ENCODE data around the gene ODC1. TPM values are rescaled to one million over a fixed set of nuclear protein-coding genes. Genes with fewer than 3 reads are reported as not detected.

ODC1 gene
- total RNA-seq, 1 donor from 2014 or later: 34.9 TPM

DNA sequence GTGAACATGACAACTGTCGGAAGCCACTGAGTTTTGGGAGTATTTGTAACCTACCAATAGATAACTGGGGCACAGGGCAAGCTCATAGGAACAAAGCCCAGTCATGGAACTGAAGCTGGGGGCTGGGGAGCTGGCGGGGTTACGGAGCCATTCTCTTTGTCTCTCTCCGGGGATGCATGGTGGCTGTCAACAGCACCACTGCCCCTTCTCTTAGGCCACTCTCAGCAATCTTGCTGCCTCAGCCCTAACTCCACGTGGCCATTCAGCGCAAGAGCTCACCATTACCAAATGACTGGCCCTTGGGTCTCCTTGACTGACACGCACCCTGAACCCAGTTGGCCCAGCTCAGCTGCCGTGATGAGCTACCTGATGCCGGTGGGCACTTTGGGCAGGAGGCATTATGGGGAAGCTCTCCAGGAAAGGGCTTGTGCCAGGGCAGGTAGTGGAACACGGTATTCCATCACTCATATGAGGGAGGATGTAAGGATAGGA, 33.6 kb upstream of the ODC1 start:
- no peak for DNase-seq (ENCODE audit: extremely low spot score in 2 of 2)
- Histone ChIP-seq H3K27ac (no peak overlapping the region), H3K4me1 (no peaks in the 10 kb centered on the region), H3K9me3 (no peaks in the 10 kb centered on the region), H3K36me3 (no peaks in the 10 kb centered on the region), H3K27me3 (no peaks in the 10 kb centered on the region), H3K4me3 (no peak overlapping the region)
- TF ChIP-seq, protein P1, sequence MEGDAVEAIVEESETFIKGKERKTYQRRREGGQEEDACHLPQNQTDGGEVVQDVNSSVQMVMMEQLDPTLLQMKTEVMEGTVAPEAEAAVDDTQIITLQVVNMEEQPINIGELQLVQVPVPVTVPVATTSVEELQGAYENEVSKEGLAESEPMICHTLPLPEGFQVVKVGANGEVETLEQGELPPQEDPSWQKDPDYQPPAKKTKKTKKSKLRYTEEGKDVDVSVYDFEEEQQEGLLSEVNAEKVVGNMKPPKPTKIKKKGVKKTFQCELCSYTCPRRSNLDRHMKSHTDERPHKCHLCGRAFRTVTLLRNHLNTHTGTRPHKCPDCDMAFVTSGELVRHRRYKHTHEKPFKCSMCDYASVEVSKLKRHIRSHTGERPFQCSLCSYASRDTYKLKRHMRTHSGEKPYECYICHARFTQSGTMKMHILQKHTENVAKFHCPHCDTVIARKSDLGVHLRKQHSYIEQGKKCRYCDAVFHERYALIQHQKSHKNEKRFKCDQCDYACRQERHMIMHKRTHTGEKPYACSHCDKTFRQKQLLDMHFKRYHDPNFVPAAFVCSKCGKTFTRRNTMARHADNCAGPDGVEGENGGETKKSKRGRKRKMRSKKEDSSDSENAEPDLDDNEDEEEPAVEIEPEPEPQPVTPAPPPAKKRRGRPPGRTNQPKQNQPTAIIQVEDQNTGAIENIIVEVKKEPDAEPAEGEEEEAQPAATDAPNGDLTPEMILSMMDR (IDR thresholded peaks at IDR 0.05): no peak
- TF ChIP-seq POLR2AphosphoS5 (IDR thresholded peaks at IDR 0.05; ENCODE audit: insufficient read depth in 1 of 2, low read depth in 1 of 2): no peak
- no peak for TF ChIP-seq POLR2A (IDR thresholded peaks at IDR 0.05)
- intact Hi-C loops (cut with DNase I): no loop called here

DNA sequence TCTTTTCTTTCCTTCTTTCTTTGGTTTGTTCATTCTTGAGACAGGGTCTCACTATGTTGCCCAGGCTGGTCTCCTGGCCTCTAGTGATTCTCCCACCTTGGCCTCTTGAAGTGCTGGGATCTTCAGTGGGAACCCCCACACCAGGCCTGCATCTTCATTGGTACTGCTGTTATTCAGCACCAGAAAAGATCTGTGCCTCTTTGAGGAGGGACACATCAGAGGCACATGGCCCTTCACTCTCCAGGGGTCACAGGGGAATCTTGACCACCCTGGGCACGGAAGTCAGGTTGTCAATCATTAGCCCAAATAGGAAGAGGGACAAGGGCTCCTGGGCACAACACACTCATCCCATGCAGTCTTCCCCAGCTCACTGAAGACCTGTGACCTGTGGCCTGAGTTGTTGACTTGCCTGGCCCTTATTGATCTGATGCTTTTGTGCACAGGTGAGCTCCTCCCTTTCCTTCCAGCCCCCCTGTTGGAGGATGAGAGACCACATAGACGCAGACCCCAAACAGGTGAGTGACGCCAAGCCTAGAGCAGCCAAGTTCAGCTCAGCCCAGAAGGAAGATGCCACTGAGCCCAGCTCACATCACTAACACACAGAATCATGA, 33.0 kb upstream of the ODC1 start:
- Histone ChIP-seq H3K36me3 (no peaks in the 10 kb centered on the region), H3K4me1 (no peaks in the 10 kb centered on the region), H3K4me3 (no peak overlapping the region), H3K27ac (no peak overlapping the region), H3K9me3 (no peaks in the 10 kb centered on the region), H3K27me3 (no peaks in the 10 kb centered on the region)
- no peak for DNase-seq (ENCODE audit: extremely low spot score in 2 of 2)
- TF ChIP-seq POLR2AphosphoS5 (IDR thresholded peaks at IDR 0.05; ENCODE audit: insufficient read depth in 1 of 2, low read depth in 1 of 2) (no peak), POLR2A (IDR thresholded peaks at IDR 0.05) (no peak)
- TF ChIP-seq, protein P1 (IDR thresholded peaks at IDR 0.05): no peak
- intact Hi-C loops (cut with DNase I): no loop called here

DNA sequence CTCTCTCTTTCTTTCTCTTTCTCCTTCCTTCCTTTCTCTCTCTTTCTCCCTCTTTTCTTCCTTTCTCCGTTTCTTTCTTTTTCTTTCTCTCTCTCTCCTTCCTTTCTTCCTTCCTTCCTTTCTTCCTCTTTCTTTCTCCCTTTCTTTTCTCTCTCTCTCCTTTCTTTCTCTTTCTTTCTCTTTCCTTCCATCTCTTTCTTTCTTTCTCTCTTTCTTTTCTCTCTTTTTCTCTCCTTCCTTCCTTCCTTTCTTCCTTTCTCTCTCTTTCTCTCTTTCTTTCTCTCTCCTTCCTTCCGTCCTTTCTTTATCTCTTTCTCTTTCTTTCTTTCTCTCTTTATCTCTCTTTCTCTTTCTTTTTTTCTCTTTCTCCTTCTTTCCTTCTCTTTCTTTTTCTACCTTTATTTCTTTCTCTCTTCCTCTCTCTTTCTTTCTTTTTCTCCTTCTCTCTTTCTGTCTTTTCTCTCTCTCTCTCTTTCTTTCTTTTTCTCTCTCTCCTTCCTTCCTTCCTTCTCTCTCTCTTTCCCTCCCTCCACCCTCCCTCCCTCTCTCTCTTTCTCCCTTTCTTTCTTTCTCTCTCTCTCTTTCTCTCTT, 32.3 kb upstream of the ODC1 start:
- Histone ChIP-seq H3K9me3 (no peaks in the 10 kb centered on the region), H3K4me1 (no peaks in the 10 kb centered on the region), H3K27ac (no peak overlapping the region), H3K27me3 (no peaks in the 10 kb centered on the region), H3K36me3 (no peaks in the 10 kb centered on the region), H3K4me3 (no peak overlapping the region)
- DNase-seq (ENCODE audit: extremely low spot score in 2 of 2): no peak
- TF ChIP-seq POLR2A (IDR thresholded peaks at IDR 0.05) (no peak), POLR2AphosphoS5 (IDR thresholded peaks at IDR 0.05; ENCODE audit: insufficient read depth in 1 of 2, low read depth in 1 of 2) (no peak)
- TF ChIP-seq, protein P1 (IDR thresholded peaks at IDR 0.05): no peak
- intact Hi-C loops (cut with DNase I): no loop called here

DNA sequence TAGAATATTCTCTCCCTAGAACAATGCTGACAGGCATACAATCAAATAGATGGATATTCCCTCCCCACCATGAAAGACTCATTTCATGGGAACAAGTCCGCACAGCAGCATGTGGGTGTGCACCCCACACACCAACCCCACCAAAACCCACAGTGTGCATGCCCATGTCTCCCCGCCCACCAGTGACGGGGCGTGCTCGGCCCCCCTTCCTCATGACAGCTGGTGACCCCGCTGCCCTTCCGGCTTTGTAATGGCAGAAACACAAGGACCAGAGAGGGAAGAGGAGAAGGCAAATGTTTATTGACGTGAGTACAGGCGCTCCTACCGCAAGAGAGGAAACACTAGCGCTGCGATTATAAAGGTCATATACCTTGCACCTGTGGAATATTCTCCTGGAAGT, 30.8 kb upstream of the ODC1 start:
- intact Hi-C loops (cut with DNase I): no loop called here
- TF ChIP-seq, protein P1 (IDR thresholded peaks at IDR 0.05): no peak
- TF ChIP-seq POLR2A (IDR thresholded peaks at IDR 0.05) (no peak), POLR2AphosphoS5 (IDR thresholded peaks at IDR 0.05; ENCODE audit: insufficient read depth in 1 of 2, low read depth in 1 of 2) (no peak)
- no peak for DNase-seq (ENCODE audit: extremely low spot score in 2 of 2)

DNA sequence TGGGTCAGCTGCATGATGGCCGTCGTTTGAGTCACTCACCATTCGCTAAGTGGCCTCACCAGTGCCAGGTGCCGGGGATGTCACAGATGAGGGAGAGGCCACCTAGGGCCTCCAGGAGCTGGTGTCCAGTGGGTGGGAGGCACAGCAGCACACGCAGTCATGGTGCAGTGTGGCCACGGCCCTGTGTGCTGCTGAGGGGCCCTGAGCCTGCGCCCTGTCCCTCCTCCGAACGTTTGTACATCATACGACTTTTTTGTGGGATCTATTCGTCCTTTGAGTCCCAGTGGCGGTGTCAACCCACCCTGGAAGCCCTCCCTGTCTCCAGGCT, 30.1 kb upstream of the ODC1 start:
- no peaks in the 10 kb centered on the region for H3K4me1 ChIP-seq

More for the DNA sequence above, 30.8 kb upstream of the ODC1 start:
- no peaks in the 10 kb centered on the region for H3K36me3 ChIP-seq
- no peaks in the 10 kb centered on the region for H3K4me1 ChIP-seq
- H3K27me3 ChIP-seq: no peaks in the 10 kb centered on the region
- H3K27ac ChIP-seq: no peak overlapping the region
- no peak overlapping the region for H3K4me3 ChIP-seq
- H3K9me3 ChIP-seq: no peaks in the 10 kb centered on the region

More for the DNA sequence above, 30.1 kb upstream of the ODC1 start:
- intact Hi-C loops (cut with DNase I): no loop called here
- Histone ChIP-seq H3K4me3 (no peak overlapping the region), H3K27ac (no peak overlapping the region), H3K27me3 (no peaks in the 10 kb centered on the region), H3K36me3 (no peaks in the 10 kb centered on the region), H3K9me3 (no peaks in the 10 kb centered on the region)
- no peak for DNase-seq (ENCODE audit: extremely low spot score in 2 of 2)
- TF ChIP-seq, protein P1 (IDR thresholded peaks at IDR 0.05): no peak
- no peak for TF ChIP-seq POLR2A (IDR thresholded peaks at IDR 0.05)
- no peak for TF ChIP-seq POLR2AphosphoS5 (IDR thresholded peaks at IDR 0.05; ENCODE audit: insufficient read depth in 1 of 2, low read depth in 1 of 2)
